NB4 (cell line): Measurements from ENCODE around the gene C5orf47.

Source experiments
- DNase-seq: peaks from one replicate; pipeline ENCODE4 v3.0.0; 2010; ENCODE audit warnings: low read depth
- H3K4me3 ChIP-seq: one replicate; pipeline ENCODE4 v1.5.1; 2011; ENCODE audit warnings: mild to moderate bottlenecking, low read depth, low read length, moderate library complexity
- MYC ChIP-seq: IDR thresholded peaks from 2 replicates; pipeline ENCODE4 v1.6.1; 2011; ENCODE audit warnings: low read depth, low read length
- POLR2A ChIP-seq: IDR thresholded peaks from 2 replicates; pipeline ENCODE4 v1.6.1; 2011; ENCODE audit warnings: mild to moderate bottlenecking; ENCODE audit not compliant: insufficient read length; ENCODE audit errors: extremely low read depth
- TF ChIP-seq, protein P1 (sequence below): IDR thresholded peaks from 2 replicates; pipeline ENCODE4 v1.6.1; 2011; ENCODE audit warnings: low read depth, low read length
- TF ChIP-seq, protein P2 (sequence below): IDR thresholded peaks from one replicate; pipeline ENCODE4 v1.5.1; 2012; ENCODE audit warnings: low read depth, low read length

Gene C5orf47

DNA sequence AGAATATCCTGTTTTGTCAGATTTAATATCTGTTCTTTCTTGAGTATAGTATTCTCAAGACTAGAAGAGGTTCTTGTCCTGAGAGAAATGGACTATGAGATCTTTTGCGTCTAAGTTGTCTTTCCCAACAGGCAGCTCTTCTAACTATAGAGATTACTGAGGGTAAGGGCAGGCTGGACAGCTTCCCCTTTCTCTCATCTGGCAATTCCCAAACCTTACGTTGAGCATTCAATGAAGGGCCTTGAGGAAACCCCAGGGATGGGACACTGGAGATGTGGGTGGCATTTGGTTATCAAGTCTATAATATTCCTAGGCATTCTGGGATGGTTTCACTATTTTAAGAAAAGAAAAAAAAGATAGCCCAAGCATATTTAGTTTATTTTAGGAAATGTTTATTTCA lies 28.0 kb upstream of the C5orf47 start:
- no peak for DNase-seq
- no peak overlapping the region for H3K4me3 ChIP-seq
- TF ChIP-seq POLR2A, result no peak
- TF ChIP-seq, protein P1, sequence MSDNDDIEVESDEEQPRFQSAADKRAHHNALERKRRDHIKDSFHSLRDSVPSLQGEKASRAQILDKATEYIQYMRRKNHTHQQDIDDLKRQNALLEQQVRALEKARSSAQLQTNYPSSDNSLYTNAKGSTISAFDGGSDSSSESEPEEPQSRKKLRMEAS, result no peak
- no peak for TF ChIP-seq MYC
- TF ChIP-seq, protein P2, sequence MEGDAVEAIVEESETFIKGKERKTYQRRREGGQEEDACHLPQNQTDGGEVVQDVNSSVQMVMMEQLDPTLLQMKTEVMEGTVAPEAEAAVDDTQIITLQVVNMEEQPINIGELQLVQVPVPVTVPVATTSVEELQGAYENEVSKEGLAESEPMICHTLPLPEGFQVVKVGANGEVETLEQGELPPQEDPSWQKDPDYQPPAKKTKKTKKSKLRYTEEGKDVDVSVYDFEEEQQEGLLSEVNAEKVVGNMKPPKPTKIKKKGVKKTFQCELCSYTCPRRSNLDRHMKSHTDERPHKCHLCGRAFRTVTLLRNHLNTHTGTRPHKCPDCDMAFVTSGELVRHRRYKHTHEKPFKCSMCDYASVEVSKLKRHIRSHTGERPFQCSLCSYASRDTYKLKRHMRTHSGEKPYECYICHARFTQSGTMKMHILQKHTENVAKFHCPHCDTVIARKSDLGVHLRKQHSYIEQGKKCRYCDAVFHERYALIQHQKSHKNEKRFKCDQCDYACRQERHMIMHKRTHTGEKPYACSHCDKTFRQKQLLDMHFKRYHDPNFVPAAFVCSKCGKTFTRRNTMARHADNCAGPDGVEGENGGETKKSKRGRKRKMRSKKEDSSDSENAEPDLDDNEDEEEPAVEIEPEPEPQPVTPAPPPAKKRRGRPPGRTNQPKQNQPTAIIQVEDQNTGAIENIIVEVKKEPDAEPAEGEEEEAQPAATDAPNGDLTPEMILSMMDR, result no peak

DNA sequence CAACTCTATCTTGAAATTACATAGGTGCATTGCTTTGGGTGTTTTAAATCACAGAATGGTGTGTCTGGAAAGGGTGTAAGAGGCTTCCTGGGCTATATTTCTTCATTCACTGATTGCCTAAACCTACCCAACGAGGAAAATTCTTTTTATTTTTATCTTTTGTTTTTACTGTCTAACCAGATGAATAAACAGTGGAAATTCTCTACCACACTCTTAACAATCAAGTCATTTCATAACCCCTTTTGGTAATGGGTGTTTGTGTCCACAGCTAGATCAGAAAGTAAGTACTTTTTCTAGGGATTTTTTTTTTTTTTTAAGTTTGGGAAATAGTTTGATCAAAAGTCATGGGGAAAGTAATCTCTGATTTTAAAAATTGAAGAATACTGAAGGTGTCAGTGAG lies 27.6 kb upstream of the C5orf47 start:
- TF ChIP-seq POLR2A (no peak), MYC (no peak)
- TF ChIP-seq, protein P2, result no peak
- TF ChIP-seq, protein P1, result no peak
- no peak overlapping the region for H3K4me3 ChIP-seq
- DNase-seq, result no peak

DNA sequence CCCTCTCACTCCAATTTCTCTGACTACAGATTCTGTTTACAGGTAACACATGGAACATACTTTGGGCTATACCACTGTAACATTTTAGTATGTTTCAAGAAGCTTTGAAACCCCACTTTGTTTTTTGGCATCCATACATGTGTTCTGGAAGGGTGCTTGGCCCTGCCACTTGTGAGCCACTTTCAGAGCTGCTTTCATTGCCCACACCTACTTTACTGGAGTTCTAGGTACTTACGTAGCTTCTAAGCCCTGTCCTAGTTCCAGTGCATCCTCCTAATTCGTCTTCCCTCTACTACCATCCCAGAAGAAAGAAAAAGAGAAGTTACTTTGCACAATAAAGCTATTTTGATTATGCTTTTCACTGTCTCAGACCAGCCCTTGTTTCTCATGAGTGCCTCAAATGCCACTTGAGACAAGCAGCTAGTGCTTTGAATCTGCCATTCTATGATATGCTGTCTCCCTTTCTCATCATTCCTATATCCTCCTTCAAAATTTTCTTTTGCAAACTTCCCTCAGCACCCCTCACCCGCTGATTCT lies 26.5 kb upstream of the C5orf47 start:
- TF ChIP-seq POLR2A, result no peak
- TF ChIP-seq MYC, result no peak
- TF ChIP-seq, protein P2, result no peak
- TF ChIP-seq, protein P1, result no peak
- H3K4me3 ChIP-seq, result no peak overlapping the region
- DNase-seq, result no peak

DNA sequence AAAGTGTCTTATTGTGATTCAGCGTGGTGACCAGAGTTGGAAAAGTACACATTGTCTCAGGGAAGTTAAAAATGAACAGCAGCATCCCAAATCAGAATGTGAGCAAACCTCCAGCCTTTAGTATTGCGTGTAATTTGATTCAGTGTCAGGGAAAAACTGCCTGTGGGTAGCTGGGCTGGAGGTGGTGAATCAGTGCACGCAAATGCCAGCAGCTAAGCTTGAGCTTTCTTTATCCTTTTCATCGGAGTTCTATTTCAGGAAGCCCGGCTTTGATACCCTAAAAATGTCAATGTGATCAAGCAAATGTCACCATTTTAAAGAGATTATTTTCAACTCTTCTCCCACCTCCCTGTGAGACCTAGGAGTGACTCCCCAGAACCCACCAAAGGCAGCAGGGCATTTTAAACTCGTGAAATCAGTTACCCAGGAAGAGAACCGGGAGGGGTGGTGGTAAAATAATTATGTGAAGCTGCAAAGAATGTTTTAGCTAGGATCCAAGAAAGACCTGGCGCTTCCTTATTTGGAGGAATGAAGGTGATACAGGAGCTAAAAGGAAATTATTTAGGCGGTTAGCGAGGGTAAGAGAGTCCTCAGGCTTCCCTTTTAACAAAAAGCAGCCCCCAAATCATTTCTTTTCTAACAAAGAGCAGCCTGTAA lies 25.7 kb upstream of the C5orf47 start:
- no peak overlapping the region for H3K4me3 ChIP-seq
- TF ChIP-seq, protein P1, result no peak
- TF ChIP-seq MYC, result no peak
- no peak for TF ChIP-seq POLR2A
- TF ChIP-seq, protein P2, result no peak
- no peak for DNase-seq

DNA sequence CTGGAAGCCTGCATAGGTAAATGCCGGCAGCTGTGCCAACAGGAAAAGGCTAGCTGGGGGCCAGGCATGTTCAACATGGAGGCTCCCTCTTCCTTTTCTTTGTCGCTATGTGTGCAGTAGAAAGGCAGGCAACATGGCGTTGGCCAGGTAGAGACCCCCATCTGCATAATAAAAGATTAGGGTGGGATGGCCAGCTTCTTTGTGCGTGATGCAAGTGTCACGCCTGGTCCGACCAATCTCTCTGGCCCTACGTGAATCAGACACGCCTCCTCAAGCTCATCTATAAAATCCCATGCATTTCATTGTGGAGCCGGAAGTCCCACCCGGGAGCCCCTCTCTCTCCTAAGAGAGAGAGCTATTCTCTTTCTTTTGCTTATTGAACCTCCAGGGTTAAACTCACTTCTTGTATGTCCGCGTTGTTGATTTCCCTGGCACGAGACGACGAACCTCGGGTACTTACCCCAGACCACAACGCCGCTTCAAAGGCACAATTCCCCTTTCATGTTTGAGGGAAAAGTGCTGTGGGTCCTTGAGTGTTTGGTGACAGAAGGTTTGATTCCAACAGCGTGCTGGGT lies 25.0 kb upstream of the C5orf47 start:
- no peak for TF ChIP-seq POLR2A
- TF ChIP-seq, protein P1, result no peak
- TF ChIP-seq, protein P2, result no peak
- TF ChIP-seq MYC, result no peak
- no peak for DNase-seq
- H3K4me3 ChIP-seq, result no peak overlapping the region

DNA sequence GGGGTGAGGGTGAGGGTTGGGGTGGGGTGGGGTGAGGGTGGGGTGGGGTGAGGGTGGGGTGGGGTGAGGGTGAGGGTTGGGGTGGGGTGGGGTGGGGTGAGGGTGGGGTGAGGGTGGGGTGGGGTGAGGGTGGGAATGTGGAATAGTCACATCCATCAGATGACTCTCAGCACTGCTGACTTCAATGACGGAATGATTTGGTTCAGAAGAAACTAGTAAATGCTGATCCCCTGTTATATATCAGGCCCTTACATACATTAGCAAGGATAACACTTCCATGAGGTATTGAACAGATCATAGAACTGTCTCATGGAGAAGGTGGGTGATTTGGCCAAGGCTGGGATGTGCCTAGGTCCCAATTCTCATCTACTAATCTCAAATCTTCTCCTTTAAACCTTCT lies 24.5 kb upstream of the C5orf47 start:
- no peak for DNase-seq
- TF ChIP-seq, protein P2, result no peak
- TF ChIP-seq POLR2A (no peak), MYC (no peak)
- TF ChIP-seq, protein P1, result no peak
- no peak overlapping the region for H3K4me3 ChIP-seq
